HG02798 (cell line): ENCODE data around the gene MT1H.
"Not testable (repeated sequence)": the region's sequence is repeated elsewhere in the genome, so short reads cannot be mapped to it uniquely, and the experiment has no call there.

ENCODE experiments used
- ATAC-seq: cut with Tn5 transposase; IDR thresholded peaks from one replicate; pipeline ENCODE4 v1.9.1; 2021; ENCODE audit warnings: mild to moderate bottlenecking; ENCODE audit not compliant: unreplicated experiment, poor library complexity

The MT1H gene

DNA sequence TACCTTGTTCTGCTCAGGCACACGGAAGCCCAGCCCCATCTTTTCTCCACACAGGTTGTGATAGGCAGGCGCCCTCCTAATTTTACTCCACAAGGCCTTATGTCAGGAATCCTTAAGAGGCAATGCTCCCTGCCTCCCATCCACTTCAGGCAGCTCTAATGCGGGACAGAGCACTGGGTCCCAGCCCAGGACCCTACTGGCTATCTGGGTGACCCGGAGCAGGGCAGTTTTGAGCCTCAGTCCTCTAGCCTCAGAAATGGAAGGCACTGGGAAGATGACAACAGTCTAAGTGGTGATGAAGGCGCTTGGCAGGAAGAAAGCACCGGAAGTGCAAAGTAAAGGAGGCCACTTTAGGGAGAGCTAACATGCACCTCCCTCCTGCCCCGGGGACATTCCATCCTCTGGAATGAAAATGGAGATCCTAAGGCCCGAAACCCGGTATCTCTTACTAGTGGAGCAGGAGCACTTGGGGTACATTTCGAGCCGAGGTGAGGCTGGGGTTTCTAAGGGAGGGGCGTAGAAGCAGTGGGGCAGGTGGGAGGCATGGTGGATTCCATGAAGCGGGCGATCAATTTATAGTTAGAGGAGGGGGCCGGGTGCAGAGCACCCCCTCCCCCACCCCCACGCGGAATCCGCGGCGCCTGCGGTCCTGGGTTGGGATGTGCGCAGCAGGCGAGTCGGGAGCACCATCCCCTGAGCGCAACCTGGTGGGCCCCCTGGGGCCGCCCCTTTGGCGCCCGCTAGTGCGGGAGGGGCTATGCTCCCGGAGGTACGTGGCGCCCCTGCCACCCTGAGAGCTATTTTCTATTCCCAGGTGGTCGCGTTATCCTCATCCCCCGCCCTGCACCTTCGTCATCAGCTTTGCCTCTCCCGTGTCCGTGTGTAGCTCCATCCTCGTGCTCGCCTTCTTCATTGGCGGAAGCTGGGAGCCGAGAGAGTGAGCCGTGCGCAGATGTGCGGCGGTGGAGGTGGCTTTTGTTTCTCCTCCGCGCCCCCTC, 7.0 kb upstream of the MT1H start:
- no peak for ATAC-seq

DNA sequence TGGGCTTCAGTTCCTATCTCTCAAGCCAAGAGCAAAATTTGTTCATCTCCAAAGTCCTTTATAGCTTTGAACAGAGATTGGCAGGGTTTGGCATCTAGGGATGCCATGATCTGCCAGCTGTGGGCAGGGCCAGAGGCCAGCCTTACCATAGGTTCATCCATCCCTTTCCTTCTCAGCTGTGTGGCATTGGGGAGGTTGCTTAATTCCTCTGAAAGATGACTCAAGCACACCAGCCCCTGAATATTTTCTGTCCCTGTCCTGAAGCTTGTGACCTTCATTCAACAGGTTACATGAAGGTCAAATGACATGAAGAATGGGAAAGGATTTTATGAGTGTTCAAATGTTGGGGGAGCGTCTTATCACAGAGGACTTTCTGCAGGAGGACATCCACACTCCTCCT, 5.1 kb upstream of the MT1H start:
- ATAC-seq: no peak

DNA sequence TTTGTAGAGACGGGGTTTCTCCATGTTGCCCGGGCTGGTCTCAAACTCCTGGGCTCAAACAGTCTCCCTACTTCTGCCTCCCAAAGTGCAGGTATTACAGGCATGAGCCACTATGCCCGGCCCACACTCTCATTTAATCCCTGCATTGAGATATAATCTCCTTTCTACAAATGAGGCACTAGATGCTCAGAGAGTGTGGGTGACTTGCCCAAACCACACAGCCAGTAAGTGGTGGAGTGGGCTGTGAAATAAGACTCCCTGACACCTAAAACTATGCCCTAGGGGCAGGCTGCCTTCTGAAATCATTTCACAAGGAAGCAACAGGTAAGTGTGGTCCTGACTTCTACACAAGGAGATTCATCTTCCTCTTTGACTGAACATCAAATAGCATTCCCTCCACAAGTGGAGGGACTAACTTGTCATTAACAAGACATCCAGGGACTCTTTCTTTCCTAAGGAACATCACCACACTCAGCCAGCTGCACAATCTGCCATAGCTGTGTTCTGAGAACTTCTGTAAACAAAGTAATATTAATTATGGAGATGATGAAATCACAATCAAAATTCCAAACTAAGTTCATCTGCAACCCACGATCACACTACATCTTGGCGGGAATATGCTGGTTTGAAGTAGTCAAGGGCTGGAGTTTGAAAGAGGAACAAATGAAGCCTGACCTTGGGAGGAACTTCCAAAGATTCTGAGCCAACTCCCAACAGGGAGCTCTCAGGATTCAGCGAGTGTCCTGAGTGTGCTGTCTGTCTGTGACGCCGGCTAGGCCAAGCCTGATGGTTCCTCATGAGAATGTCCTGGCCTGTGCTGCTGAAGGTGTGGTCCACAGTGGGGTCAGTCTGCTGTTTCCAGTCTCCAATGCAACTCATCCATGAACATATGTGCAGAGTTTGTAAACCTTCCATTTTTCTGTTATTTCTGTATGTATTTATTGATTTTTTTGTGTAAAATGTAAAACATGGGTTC, 4.0 kb upstream of the MT1H start:
- ATAC-seq: not testable (repeated sequence)

DNA sequence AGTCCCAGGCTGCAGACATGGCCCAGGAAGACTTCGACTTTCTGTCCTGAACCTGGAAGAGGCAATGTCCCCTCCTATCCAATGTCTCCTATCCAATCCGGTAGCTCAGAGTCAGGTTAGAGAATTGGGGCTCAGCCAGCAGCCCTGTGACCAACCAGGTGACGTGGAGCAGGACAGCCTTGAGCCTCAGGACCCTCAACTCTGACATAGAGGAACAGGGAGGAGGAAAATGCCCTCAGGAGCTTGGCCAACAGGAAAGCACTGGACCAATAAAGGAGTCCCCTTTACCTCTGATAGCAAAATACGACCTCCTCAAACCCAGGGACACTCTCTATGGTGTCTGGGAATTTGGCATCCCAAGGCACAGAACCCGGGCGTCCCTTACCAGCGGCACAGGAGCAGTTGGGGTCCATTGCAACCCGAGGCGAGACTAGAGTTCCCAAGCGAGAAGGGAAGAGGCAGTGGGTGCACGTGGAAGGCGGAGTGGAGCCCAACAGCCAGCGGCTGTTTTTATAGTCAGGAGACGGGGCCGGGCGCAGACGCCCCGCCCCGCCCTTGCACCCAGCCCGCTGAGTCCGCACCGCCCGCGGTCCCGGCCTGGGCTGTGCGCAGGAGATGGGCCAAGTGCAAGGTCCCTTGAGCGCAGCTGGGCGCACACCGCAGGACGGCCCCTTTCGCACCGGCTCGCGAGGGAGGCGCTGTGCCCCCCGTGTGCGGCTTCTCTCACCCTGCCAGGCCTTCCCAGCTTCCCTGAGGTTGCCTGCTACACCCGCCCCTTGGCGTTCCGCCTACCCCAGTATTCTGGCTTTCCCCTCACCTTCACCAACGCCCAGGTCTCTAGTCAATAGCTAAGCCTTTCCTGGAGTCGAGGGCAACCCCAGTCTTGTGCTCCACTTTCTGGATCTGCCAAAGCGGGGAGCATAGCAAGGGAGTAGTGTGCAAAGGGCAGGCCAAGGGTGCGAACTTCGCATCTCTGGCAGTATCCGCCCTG, 1.7 kb upstream of the MT1H start, which contains the start of gene MT1G:
Gene MT1G (minus strand): TSS at position 485 of the 991 bp plus-strand sequence. CDS start 72 bp downstream, at position 413.
- no peak for ATAC-seq

DNA sequence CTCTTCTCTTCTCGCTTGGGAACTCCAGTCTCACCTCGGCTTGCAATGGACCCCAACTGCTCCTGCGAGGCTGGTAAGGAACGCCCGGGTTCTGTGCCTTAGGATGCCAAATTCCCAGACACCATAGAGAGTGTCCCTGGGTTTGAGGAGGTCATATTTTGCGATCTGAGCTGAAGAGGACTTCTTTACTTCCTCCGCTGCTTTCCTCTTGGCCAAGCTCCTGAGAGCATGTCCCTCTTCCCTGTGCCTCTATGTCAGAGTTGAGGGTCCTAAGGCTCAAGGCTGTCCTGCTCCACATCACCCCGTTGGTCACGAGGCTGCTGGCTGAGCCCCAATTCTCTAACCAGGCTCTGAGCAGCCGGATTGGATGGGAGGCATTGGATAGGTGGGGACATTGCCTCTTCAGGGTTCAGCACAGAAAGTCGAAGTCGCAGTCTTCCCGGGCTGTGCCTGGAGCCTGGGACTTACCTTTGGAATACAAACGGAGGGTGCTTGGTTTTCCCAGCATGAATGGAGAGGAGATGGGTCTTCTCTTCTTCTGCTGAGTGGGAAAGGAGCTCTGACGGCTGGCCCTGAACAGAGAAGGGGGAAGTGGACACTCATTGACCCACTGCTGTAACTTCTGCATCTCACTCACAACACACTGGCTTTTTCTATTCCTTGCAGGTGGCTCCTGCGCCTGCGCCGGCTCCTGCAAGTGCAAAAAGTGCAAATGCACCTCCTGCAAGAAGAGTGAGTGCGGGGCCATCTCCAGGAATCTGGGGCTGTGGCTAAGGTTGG, 416 bp downstream of the MT1H start:
- ATAC-seq: no peak

DNA sequence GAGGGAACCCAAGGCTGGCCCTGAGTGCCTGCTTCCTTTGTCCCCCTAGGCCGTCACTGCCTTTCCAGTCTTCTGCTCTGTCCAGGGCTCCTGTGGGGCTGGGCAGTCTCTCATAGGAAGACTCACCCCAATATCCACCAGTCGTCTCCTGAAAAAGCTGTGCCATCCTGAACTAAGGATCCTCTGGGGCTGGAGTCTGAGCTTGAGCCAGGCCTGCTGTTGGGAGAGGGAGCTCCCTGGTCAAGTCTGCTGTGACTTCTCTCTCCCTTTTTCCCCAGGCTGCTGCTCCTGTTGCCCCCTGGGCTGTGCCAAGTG, 963 bp downstream of the MT1H start:
- no peak for ATAC-seq

DNA sequence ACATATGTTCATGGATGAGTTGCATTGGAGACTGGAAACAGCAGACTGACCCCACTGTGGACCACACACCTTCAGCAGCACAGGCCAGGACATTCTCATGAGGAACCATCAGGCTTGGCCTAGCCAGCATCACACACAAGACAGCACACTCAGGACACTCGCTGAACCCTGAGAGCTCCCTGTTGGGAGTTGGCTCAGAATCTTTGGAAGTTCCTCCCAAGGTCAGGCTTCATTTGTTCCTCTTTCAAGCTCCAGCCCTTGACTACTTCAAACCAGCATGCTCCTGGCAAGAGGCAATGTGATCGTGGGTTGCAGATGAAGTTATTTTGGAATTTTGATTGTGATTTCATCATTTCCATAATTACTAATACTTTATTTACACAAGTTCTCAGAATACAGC, 2.1 kb downstream of the MT1H start:
- ATAC-seq: not testable (repeated sequence)

DNA sequence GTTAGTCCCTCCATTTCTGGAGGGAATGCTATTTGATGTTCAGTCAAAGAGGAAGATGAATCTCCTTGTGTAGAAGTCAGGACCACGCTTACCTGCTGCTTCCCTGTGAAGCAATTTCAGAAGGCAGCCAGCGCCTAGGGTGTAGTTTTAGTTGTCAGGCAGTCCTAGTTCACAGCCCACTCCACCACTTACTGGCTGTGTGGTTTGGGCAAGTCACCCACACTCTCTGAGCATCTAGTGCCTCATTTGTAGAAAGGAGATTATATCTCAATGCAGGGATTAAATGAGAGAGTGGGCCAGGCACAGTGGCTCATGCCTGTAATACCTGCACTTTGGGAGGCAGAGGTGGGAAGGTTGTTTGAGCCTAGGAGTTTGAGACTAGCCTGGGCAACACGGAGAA, 2.6 kb downstream of the MT1H start:
- ATAC-seq: not testable (repeated sequence)

DNA sequence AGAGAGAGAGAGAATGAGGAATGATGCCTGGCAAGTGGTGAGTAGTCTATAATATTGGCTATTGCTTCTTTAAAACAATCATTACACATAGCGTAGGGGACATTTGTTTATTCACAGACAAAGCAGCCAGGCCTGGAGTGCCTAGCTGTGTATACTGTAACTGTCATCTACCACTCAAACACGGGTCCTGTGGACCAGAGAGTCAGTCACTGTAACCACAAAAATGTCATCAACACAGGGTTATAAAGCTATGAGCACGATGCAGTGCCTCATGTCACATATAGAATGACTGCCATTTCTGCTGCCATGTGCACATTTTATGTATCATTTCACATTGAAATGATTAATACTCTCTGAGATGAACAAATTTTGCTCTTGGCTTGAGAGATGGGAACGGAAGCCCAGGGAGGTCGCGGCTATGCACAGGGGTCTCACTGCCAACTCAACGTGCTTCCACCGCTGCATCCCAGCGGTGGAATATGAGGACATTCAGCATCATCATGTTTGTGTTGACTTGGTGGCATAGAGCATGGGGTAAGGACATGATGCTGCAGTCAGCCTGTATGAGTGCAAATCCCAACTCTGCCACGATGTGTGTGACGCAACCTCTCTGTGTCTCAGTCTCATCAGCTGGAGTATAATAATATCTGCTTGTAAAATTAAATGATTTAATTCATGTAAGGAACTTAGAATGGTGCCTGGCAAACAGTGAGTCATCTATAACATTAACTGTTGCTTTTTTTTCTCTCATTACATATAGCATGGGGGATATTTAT, 3.3 kb downstream of the MT1H start:
- no peak for ATAC-seq

DNA sequence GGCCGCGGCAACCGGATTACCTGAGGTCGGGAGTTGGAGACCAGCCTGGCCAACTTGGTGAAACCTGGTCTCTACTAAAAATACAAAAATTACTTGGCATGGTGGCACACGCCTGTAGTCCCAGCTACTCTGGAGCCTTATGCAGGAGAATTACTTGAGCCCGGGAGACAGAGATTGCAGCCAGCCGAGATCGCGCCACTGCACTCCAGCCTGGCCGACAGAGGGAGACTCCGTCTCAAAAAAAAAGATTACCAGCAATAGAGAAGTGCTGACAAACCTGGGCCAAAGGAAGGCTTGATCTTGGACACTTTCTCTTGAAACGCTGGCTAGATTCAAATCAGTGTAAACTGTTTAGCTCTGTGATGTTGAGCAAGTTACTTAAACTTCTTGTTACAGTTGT, 4.3 kb downstream of the MT1H start:
- ATAC-seq: no peak

DNA sequence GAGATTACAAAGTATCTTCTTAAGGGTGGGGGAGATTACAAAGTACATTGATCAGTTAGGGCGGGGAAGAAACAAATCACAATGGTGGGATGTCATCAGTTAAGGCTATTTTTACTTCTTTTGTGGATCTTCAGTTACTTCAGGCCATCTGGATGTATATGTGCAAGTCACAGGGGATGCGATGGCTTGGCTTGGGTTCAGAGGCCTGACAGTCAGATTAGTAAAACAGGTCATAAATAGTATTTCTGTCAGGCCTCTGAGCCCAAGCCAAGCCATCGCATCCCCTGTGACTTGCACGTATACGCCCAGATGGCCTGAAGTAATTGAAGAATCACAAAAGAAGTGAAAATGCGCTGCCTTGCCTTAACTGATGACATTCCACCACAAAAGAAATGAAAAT, 5.0 kb downstream of the MT1H start:
- not testable (repeated sequence) for ATAC-seq

DNA sequence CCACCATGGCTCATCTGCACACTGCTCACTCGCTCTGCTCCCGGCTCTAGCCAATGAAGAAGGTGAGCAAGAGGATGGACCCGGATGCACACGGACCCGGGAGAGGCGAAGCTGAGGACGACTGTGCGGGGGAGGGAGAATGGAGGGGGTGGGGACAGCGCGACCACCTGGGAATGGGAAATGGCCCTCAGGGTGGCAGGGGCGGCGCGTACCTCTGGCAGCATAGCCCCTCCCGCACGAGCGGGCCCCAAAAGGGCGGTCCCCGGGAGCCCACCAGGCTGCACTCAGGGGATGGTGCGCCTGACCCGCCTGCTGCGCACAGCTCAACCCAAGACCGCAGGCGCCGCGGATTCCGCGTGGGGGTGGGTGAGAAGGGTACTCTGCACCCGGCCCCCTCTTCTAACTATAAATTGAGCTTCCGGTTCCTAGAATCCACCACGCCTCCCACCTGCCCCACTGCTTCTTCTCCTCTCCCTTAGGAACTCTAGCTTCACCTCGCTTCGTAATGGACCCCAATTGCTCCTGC, 6.1 kb downstream of the MT1H start:
- ATAC-seq: no peak

DNA sequence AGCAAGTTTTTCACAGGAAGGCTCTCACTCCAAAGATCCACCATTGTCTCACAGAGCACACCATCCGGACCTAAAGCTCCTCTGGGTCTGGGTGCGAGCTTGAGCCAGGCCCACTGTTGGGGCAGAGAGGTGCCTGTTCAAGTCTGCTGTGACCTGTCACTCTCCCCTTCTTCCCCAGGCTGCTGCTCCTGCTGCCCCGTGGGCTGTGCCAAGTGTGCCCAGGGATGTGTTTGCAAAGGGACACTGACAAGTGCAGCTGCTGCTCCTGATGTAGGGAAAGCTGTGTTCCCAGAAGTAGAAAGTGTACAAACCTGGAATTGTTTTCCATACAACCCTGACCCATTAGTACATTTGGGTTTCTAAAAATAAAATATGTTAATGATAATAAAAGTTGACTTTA, 7.9 kb downstream of the MT1H start:
- no peak for ATAC-seq

DNA sequence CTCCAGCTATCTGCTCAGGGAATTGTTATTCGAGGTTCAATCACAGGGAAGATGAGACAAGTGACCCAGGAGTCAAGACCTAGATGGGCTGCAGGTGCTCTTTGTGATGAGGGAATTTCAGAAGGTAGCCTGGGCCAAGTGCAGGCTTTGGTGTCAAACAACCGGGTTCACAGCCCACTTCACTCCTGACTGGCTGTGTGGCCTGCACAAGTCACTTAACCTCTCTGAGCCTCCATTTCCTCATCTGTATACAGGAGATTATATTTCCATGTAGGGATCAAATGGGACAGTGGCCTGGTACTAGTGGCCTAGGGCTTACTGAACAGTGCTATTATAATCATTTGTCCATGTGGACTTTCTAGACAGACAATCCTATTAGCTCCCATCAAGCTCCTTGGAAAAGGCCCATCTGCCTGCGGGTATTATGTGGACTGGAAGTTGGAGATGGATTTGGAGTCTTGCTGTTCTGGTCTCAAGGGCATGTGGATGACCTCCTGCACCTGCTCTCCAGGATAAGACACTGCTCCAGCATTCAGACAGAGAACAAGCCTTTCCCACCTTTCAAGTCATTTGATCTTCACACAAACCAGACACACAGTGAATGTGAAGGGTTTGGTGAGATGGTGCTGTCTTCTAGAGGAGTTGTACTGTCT, 9.6 kb downstream of the MT1H start:
- ATAC-seq: no peak

DNA sequence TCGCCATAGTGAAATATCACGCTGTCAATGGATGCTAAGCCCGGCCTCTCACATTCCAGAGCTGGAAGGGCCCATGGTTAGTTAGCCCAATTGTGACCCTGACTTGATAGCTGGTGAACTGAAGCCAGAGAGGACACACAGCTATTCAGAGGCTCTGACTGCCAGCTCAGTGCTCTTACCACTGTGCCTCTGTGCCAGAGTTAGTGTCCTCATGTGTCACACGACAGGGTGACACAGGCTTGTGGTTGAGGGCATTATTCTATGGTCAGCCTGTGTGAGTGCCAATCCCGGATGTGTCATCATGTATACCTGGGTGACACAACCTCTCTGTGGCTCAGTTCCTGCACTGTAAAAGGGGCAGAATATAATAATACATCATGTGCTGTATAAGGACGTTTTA, 10.2 kb downstream of the MT1H start:
- ATAC-seq: no peak

DNA sequence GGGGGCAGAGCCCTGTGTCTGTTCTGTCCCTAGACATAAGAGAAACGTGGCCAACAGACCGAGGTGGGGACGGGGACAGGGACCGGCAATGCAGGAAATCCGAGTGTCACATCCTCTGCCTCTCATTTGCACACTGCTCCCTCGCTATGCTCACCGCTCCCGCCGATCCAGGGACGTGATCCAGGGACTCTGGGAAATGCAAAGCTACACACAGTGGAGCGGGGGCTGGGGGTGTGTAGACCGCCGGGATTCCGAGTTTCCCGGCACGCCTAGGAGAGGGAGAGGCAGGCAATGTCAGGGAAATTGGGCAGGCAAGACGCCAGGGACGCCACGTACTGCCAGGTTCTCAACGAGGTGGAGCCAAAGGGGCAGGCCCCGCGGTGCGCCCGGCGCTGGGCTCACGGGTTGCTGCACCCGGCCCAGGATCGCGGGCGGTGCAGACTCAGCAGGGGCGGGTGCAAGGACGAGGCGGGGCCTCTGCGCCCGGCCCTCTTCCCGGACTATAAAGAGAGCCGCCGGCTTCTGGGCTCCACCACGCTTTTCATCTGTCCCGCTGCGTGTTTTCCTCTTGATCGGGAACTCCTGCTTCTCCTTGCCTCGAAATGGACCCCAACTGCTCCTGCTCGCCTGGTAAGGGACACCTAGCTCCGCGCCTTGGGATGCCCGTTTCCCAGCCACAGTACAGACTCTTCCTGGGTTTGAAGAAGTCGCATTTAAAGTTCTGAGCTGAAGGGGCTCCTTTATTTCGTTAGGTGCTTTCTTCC, 12.5 kb downstream of the MT1H start, which contains the start of gene MT1X:
Gene MT1X (plus strand): TSS at position 532 of the 764 bp plus-strand sequence. CDS start 71 bp downstream, at position 603.
- ATAC-seq: peak; percentile 99
